ENCODE results near the gene ZNF497. TPM values are rescaled to one million over a fixed set of nuclear protein-coding genes. Genes with fewer than 3 reads are reported as not detected.

Gene ZNF497
- total RNA-seq, 1 experiment from 2014 or later = 0.98 TPM

Other genes starting within 250 kb of the ZNF497 start
- gene ZNF329, start 212.0 kb downstream of the ZNF497 start, total RNA-seq (2014; rRNA removed; shearing (Covaris generic); ENCODE audit: low replicate concordance) = 18.7 and 23.9 TPM in 2 replicates
- gene ZNF274, start 179.7 kb downstream of the ZNF497 start, total RNA-seq (2014; rRNA removed; shearing (Covaris generic); ENCODE audit: low replicate concordance) = 27.7 and 34.0 TPM in 2 replicates
- 61.6 and 105 TPM in 2 replicates for gene ZNF544, start 133.8 kb downstream of the ZNF497 start, total RNA-seq (2014; rRNA removed; shearing (Covaris generic); ENCODE audit: low replicate concordance)
- 3.0 and 4.9 TPM in 2 replicates for gene ZNF8, start 83.8 kb downstream of the ZNF497 start, total RNA-seq (2014; rRNA removed; shearing (Covaris generic); ENCODE audit: low replicate concordance)
- 38.9 and 46.3 TPM in 2 replicates for gene ERVK3-1, start 57.4 kb downstream of the ZNF497 start, total RNA-seq (2014; rRNA removed; shearing (Covaris generic); ENCODE audit: low replicate concordance)
- gene ZSCAN22, start 35.8 kb downstream of the ZNF497 start, total RNA-seq (2014; rRNA removed; shearing (Covaris generic); ENCODE audit: low replicate concordance) = 2.1 and 2.3 TPM in 2 replicates
- 1.1 and 1.9 TPM in 2 replicates for gene A1BG, start 9.3 kb downstream of the ZNF497 start, total RNA-seq (2014; rRNA removed; shearing (Covaris generic); ENCODE audit: low replicate concordance)
- 3.3 and 8.2 TPM in 2 replicates for gene ZNF837, start 18.3 kb upstream of the ZNF497 start, total RNA-seq (2014; rRNA removed; shearing (Covaris generic); ENCODE audit: low replicate concordance)
- gene RPS5, start 24.5 kb upstream of the ZNF497 start, total RNA-seq (2014; rRNA removed; shearing (Covaris generic); ENCODE audit: low replicate concordance) = 2,221 and 2,324 TPM in 2 replicates
- not detected in 2 replicates for gene RNF225, start 32.9 kb upstream of the ZNF497 start, total RNA-seq (2014; rRNA removed; shearing (Covaris generic); ENCODE audit: low replicate concordance)
- 15.2 and 24.6 TPM in 2 replicates for gene ZNF584, start 45.9 kb upstream of the ZNF497 start, total RNA-seq (2014; rRNA removed; shearing (Covaris generic); ENCODE audit: low replicate concordance)
- 4.9 and 7.8 TPM in 2 replicates for gene ZNF132, start 77.4 kb upstream of the ZNF497 start, total RNA-seq (2014; rRNA removed; shearing (Covaris generic); ENCODE audit: low replicate concordance)
- gene ZNF324B, start 88.9 kb upstream of the ZNF497 start, total RNA-seq (2014; rRNA removed; shearing (Covaris generic); ENCODE audit: low replicate concordance) = 6.2 and 8.3 TPM in 2 replicates
- gene ZNF324, start 104.3 kb upstream of the ZNF497 start, total RNA-seq (2014; rRNA removed; shearing (Covaris generic); ENCODE audit: low replicate concordance) = 7.5 and 16.3 TPM in 2 replicates
- 19.2 and 23.1 TPM in 2 replicates for gene ZNF446, start 113.6 kb upstream of the ZNF497 start, total RNA-seq (2014; rRNA removed; shearing (Covaris generic); ENCODE audit: low replicate concordance)
- 4.9 and 10.8 TPM in 2 replicates for gene SLC27A5, start 149.2 kb upstream of the ZNF497 start, total RNA-seq (2014; rRNA removed; shearing (Covaris generic); ENCODE audit: low replicate concordance)
- 8.9 and 13.5 TPM in 2 replicates for gene ZBTB45, start 157.1 kb upstream of the ZNF497 start, total RNA-seq (2014; rRNA removed; shearing (Covaris generic); ENCODE audit: low replicate concordance)
- 542 and 662 TPM in 2 replicates for gene TRIM28, start 181.3 kb upstream of the ZNF497 start, total RNA-seq (2014; rRNA removed; shearing (Covaris generic); ENCODE audit: low replicate concordance)
- 268 and 313 TPM in 2 replicates for gene CHMP2A, start 192.4 kb upstream of the ZNF497 start, total RNA-seq (2014; rRNA removed; shearing (Covaris generic); ENCODE audit: low replicate concordance)
- 194 and 247 TPM in 2 replicates for gene UBE2M, start 195.9 kb upstream of the ZNF497 start, total RNA-seq (2014; rRNA removed; shearing (Covaris generic); ENCODE audit: low replicate concordance)
- gene MZF1, start 210.6 kb upstream of the ZNF497 start, total RNA-seq (2014; rRNA removed; shearing (Covaris generic); ENCODE audit: low replicate concordance) = 2.7 and 8.6 TPM in 2 replicates

All from Caki2 (cell line).